Glomerular endothelial cell (primary cell): ENCODE measurements around the gene EME2. TPM values are rescaled to one million over a fixed set of nuclear protein-coding genes. Genes with fewer than 3 reads are reported as not detected.
"Not testable (repeated sequence)": the region's sequence is repeated elsewhere in the genome, so short reads cannot be mapped to it uniquely, and the experiment has no call there.

ENCODE experiments used
- DNase-seq: peaks from one replicate; pipeline ENCODE4 v3.0.0-alpha.2; 2011; ENCODE audit warnings: low read depth, low spot score; ENCODE audit errors: extremely low read depth
- total RNA-seq: library from RNA; depleted of rRNA; stranded (reverse); fragments of >200 nt; gene quantifications from 2 replicates; pipeline ENCODE4 v1.2.3, GENCODE V29; 2015

EME2 gene, protein sequence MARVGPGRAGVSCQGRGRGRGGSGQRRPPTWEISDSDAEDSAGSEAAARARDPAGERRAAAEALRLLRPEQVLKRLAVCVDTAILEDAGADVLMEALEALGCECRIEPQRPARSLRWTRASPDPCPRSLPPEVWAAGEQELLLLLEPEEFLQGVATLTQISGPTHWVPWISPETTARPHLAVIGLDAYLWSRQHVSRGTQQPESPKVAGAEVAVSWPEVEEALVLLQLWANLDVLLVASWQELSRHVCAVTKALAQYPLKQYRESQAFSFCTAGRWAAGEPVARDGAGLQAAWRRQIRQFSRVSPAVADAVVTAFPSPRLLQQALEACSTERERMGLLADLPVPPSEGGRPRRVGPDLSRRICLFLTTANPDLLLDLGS
- total RNA-seq = 6.1 and 8.8 TPM in 2 replicates

DNA sequence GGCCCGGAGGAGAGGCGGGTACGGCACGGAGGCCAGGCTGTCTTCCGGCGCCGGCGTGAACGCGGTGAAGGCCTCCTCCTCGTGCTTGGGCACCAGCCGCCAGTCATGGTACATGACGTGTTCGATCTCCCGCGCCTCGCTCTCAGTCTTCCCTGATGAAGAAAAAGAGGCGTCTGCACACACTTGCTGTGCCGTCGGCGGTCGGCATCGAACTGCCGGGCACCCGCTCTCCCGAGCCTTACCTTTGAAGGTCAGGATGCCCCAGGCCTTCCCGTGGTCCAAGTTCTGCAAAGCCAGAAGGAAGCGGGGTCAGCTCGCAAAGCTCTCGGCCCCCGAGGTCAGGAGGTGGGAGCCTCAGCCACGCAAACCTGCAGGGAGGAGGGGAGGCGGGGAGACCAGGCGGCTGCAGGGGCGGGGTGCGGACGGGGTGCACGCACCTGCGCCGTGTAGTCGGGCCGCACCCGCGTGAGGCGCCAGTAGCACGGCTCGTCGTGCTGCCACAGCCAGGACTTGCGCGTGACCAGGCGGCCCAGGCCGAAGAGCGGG is at the start of gene EME2:
TSS of gene EME2 (plus strand) at position 449 of the 546 bp plus-strand sequence. CDS start 418 bp downstream, outside the sequence.
- DNase-seq = no peak

DNA sequence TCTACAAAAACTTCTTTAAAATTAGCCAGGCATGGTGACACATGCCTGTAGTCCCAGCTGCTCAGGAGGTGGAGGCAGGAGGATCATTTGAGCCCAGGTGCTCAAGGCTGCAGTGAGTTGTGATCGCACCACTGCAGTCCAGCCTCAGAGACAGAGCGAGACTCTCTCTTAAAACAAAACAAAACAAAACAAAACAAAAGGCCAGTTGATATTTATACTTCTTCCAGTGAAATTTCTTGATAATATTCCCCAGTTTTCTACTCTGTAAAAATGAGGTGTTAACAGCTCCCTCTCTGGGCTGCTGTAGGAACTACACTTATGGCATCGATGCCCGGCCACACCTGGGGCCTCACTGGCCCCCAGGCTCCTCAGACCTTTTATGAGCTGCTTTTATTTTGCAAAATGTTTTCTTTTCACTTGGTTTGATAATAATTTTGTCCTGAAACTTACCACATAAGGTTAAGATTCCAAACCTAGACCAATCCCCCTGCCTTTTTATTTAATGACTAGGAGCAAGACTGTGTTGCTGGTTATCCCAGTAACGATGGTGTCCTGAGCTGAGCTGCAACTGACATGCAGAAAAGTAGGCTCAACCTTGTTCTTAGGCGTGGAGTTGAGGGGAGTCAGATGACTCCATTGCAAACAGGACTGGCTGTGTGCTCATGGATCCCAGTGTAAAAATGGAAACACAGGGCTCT is 49.0 kb upstream of the EME2 start:
- DNase-seq = no peak

DNA sequence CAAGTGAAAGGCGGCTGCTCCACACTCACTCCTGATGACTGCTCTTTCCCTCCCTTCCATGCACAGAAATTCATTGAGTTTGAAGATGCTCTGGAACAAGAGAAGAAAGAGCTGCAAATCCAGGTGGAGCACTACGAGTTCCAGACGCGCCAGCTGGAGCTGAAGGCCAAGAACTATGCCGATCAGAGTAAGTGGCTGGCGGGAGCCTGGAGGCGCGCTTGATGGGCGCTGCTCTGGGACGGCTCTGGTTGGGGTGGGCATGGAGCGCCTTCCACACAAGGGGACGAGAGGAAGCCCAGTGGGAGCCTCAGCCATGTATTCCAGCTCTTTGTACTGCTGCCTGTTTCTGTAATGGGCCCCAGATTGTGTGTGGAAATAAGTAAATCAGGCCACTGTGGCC is 48.1 kb upstream of the EME2 start:
- no peak for DNase-seq

DNA sequence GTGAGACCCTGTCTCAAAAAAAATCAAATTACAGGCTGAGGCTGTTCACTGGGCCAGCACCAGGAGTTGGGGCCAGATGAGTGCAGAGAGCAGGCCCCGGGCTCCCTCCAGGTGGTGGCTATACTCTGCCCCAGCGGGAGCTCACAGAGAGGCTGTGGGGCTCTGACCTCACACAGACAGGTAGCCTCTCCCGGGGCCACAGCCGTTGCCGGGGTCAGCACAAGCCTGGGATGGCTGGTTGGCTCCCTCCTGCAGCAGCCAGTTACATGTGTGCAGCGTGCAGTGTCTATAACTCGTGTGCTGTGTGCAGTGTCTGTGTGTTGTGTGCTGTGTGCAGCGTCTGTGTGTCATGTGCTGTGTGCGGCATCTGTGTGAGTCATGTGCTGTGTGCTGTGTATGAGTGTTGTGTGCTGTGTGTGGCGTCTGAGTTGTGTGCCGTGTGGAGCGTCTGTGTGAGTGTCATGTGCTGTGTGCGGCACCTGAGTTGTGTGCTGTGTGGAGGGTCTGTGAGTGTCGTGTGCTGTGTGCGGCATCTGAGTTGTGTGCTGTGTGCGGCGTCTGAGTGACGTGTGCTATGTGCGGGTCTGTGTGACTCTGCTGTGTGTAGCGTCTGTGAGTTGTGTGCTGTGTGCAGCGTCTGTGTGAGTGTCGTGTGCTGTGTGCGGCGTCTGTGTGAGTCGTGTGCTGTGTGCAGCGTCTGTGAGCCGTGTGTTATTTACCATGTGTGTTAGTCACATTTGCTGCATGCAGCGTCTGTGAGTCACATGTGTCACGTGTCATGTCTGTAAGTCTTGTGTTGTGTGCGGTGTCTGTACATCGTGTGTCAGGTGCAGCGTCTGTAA is 45.7 kb upstream of the EME2 start:
- DNase-seq = no peak

DNA sequence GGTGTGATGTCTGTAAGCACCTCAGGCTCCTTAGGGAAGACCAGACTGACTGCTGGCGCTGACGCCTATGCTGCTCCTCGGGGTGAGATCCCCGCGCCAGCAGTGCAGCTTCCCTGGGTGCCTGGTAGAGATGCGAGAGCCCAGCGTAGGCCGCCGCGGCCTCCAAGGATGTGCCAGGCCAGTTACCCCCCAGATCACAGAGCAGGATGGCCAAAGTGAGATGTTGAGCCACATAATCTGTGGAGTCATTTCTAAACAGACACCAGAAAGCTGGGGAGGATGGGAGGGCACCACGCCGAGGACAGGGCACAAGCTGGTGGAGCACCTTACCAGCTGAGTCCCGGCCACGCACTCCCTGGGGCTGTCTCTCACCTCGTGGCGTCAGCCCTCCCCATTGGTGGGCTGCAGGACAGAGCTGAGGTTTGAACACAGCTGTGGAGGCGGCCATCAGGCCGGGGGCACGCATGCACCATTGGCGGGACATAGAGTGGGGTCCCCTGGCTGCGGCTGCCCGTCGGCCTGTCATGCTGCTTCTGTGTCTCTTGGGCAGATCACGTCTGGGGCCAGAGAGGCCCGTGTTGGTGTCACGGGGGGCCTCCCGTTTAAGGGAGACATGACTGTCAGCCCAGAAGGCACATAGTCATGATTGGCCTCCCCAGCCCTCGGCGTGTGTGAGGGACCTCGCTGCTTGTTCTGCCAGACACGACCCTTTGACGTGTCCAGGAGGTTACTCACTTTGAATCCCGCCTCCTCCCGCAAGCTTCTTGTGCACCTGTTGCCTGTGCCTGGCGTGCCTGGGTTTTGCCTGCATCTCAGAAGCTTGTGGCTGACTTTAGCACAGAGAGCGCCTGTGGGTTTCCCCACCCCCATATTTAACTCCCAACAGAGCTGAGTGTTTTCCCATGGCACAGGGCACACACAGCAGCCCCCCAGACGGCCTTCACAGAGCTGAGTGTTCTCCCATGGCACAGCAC is 44.7 kb upstream of the EME2 start:
- DNase-seq = no peak

DNA sequence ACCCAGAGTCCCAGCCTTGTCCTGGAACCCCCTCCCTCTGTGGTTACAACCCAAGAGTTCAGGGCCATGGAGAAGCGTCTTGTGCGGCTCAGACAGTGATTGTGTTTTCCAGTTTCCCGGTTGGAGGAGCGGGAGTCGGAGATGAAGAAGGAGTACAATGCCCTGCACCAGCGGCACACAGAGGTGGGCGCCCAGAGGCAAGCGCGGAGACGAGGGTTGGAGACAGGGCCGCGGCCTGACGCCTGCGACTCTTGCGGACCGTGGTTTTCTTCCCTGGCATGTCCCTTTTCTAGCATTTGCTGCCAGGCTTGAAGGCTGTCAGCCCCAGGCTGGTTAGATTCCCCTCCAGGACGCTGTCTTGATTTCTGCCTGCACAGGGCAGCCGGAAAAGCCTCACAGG is 43.6 kb upstream of the EME2 start:
- no peak for DNase-seq

DNA sequence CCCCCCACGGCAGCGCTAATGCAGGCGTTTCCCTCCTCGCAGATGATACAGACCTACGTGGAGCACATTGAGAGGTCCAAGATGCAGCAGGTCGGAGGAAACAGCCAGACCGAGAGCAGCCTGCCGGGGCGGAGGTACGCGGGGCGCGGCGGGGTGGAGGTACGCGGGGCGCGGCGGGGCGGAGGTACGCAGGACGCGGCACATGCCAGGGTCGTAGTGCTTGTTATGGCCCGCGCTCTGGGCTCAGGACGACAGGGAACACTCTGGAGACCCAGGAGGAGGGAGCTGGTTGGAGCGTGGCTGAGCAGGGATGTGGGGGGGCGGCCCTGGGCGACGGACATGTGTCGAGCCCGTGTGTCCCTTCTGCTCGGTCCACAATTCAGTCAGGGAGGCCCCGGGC is 43.2 kb upstream of the EME2 start:
- no peak for DNase-seq

DNA sequence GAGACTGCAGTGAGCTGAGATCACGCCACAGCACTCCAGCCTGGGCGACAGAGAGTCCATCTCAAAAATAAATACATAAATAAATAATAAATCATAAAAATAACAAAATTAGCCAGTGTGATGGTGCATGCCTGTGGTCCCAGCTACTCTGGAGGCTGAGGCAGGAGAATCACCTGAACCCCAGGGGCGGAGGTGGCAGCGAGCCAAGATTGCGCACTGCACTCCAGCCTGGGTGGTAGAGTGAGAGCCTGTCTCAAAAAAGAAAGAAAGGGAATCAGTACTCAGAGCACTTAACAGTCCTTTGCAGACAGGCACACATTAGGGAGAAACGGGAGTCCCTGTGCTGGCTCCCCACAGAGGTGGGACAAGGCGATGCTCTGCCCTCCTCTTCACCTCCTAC is 41.5 kb upstream of the EME2 start:
- DNase-seq = no peak

DNA sequence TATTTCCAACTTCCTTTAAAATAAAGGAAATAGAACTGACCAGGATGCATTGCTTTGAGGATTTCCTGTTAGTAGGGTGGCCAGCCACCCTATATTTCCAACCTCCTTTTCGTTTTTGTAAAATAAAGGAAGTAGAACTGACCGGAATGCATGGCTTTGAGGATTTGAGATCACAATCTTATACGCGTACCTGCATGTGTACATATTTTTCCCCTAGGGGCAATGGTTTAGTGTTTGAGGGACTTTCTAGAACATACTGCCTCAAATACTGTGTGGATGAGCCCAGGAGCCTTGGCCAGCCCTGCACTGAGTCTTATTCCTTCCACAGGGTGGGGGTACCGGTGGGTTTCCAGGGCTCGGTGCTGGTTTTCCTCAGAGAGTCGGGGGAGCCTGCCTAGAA is 41.0 kb upstream of the EME2 start:
- DNase-seq = no peak

DNA sequence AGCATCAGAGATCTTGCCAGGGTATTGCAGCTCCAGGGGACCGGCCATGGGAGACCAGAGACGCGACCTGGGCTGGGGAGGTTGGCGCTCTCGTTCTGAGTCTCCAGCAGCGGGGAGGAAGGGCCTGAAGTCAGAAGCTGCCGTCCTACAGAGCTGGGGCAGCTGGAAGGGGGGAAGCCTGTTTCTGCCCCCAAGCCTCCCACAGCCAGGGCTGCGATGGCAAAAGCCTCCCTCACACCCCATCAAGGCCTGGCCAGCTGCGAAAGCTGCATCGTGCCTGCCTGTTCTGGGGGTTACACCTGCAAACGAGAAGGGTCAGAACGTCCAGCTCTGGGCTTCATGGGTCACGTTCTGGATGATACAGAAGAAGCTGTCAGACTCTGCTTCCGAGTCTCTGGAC is 40.5 kb upstream of the EME2 start:
- DNase-seq = no peak

DNA sequence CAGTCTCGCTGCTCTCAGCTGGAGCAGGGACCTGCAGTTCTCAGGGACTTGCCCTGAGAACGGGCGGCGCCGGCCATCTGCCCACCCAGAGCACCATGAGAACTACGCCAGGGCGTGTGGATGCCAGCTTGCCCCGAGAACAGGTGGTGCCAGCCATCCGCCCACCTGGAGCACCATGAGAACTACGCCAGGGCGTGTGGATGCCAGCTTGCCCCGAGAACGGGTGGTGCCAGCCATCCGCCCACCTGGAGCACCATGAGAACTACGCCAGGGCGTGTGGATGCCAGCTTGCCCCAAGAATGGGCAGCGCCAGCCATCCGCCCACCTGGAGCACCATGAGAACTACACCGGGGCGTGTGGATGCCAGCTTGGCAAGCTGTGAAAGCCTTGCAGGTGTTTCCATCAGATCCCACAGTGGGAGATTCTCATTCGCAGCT is 40.0 kb upstream of the EME2 start:
- DNase-seq = not testable (repeated sequence)

DNA sequence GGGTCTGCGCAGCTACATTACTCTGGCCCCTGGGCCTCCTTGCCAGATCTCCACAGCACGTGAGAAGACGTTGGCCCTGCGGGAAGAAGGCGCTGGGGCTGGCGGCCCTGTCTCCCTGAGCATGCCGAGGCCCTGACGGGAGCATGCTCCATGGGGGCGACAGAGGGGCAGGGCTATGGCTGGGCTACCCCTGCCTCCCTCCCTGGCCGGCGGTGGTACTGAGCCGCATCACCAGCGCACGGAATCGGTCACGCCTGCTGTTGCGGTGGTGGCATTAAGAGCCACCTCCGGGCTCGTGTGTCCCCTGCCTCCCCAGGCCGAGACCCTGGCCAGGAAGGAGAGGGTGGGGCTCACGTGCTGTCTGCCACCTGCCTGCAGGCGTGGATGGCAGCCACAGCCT is 38.5 kb upstream of the EME2 start:
- no peak for DNase-seq

DNA sequence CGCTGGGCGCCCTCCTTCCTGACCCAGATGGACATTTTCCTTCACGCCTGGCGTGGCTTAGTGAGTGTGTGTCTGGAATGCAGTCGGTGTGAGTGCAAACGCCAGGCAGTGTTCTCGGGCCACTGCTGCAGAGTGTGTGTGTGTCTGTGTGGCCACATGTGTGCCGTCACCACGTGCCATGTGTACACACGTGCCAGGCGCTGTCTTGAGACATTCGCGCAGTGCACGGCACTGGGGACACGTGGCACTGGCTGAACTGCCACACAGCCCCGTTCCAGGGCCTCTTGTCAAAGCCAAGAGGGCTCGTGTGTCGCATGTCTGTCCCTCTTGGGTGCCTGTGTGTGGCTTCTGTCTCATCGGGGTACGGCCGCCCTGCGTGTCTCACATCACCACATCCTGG is 37.8 kb upstream of the EME2 start:
- DNase-seq = no peak

DNA sequence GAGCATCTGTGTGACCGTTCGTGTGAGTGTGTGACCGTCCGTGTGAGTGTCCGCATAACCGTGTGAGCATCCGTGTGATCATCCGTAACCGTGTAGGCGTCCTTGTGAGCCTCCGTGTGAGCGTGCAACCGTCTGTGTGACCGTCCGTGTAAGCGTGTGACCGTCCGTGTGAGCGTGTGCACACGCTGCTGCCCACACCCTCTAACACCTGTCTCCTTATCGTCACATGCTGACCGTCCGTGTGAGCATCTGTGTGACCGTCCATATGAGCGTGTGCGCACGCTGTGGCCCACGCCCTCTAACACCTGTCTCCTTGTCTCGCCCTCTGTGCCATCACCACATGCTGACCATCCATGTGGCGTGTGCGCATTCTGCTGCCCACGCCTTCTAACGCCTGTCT is 32.4 kb upstream of the EME2 start:
- no peak for DNase-seq

DNA sequence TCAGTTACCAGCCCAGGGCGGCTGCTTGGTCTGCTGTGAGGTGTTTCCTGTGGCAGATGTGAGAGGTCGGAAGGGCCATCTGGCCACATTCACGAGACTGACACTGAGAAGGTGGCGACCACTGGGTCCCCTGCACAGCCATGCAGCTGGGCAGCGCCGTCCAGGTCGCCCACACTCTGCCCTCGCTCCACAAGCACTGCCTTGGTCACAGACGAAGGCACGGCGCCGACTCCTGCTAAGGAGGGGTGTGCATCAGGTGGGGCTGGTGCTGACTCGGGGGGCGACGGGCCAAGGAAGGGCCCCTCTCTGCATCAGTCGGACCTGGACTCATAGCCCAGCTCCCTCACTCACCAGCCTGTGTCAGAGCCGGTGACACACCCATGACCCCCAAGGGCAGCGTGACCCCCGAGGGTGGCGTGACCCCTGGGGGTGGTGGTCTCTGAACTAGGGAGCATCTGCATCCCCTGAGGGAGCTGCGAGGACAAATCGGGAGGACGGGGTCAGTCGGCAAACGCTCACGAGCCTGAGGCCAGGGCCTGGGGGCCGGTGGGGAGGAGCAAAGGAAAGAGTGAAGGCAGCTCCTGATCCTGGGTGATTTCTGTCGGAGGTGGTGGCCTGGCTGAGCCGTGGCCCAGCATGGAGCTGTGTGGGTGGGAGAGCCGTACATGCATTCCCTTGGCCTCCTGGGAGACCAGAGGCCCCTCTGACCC is 31.7 kb upstream of the EME2 start:
- DNase-seq = no peak

DNA sequence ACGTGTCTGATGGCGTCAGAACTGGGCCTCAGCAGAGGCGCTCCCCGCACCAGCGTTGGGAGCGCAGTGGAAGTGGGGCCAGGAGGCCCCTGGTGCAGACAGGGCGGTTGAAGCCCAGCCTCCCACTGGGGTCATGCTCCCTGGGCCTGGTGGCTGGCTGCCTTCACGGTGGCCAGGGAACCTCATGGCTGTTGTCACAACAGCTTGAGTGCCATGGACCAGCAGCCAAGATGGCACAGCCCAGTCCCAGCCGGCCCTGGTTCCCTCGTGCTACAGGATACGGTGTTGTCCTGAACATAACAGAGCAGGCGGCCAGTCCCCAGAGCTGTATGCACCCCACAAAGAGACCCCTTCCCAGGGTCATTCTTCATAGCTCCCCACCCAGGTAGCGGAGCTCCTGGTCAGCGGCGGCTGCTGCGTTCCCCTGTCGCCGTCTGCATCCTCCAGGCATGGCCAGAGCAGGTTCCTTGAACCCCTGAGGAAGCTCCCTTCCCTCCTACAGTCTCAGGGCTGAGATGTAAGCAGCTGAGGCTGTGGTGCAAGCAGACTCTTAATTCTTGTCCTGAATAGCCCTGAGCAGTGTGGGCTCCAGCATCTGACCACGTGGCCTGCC is 31.0 kb upstream of the EME2 start:
- DNase-seq = no peak

DNA sequence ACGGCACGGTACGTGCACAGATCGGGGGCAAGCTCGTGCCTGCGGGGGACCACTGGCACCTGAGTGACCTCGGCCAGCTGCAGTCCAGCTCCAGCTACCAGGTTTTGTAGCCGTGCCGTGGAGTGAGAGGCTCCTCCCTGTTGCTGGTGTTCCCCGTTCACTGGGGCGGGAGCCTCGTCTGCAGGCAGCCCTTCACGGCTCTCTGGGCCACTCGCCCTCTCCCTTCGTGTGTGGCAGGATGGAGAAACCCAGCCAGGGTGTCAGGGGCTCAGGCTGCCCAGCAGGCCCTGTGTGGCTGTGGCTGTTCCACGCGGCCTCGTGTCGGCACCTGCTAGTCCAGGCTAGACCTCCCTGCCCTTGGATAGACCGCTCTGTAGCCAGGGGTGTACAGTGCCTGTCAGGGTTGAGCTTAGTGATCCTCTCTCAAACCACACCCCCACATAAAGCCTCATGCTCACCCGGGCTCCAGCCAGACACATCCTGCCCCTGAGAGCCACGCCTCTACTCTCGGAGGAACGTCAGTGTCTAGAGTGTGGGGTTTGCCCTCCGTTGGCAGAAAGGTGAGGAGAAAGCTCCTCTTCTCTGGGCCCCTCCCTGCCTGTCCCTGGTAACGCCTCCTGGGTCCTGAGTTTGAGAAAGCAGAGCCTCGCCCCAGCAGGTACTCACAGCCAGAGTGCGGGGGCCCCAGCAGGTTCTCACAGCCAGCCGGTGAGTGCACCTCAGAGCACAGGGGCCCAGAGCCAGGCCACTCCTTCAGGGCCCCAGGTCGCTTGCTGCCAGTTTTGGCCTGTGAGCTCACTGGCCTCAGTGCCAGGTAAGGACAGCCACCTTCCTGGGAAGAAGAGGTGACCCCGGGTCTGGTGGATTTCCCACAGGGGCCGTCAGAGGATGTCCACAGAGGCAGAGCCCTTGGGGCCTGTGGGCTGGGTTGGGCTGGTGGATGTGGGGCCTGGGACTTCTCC is 29.0 kb upstream of the EME2 start:
- DNase-seq = no peak

DNA sequence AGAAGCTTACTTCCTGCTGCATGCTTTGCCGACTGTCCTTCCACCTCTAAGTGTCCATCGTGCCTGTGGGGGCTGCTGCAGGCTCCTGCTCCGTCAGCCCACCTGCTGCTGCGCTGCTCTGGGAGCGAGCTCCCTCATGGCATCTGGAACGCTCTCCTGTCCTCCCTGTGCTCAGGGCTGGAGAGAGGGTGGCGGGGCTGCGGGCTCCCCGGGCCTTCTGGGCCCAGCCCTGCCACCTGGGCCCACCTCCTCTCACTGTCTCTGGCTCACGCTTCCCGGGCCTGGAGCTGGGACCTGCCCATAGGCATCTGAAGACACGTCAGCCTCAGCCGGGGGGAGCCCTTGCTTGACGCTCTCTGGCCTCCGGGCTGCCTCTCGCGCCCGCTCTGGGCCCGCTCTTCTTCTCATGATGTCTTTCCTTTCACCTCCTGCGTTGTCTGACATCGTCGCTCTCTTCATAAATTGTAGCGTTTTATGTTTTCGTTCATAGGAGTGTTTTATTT is 28.2 kb upstream of the EME2 start:
- no peak for DNase-seq
